DMS 273 (cell line): ENCODE results near the gene MEF2B.
A peak's percentile ranks its signal among the peaks of the same experiment; 100 is the strongest.
"Not testable (repeated sequence)": the region's sequence is repeated elsewhere in the genome, so short reads cannot be mapped to it uniquely, and the experiment has no call there.

ENCODE experiments used
- DNase-seq: peaks from one replicate; lab custom pipeline; 2025; ENCODE audit not compliant: unreplicated experiment; lab: John Stamatoyannopoulos, UW

Gene MEF2B

GRCh38 chr19:19193926-19194325, 23.9 kb upstream of the MEF2B start:
- DNase-seq, result no peak

GRCh38 chr19:19192910-19193423, 22.9 kb upstream of the MEF2B start:
- DNase-seq, result no peak

- peak; percentile 100 for DNase-seq
Measured at GRCh38 chr19:19192078-19192882, 22.2 kb upstream of the MEF2B start, which contains the start of the genes BORCS8 and RFXANK. Gene BORCS8, minus strand, starts transcription at chr19:19192152. Its CDS starts 35 bp downstream, at chr19:19192117. Gene RFXANK, plus strand, starts transcription at chr19:19192258. Its CDS starts 1,689 bp downstream, at chr19:19193947.

- DNase-seq, result no peak
Measured at GRCh38 chr19:19191768-19192077, 21.7 kb upstream of the MEF2B start.

GRCh38 chr19:19186742-19187141, 16.7 kb upstream of the MEF2B start:
- no peak for DNase-seq

GRCh38 chr19:19185853-19186740, 16.0 kb upstream of the MEF2B start:
- peak; percentile 83 for DNase-seq

- no peak for DNase-seq
Measured at GRCh38 chr19:19181488-19181998, 11.5 kb upstream of the MEF2B start.

- DNase-seq, result no peak
Measured at GRCh38 chr19:19179548-19180441, 9.7 kb upstream of the MEF2B start.

GRCh38 chr19:19176950-19177349, 6.9 kb upstream of the MEF2B start:
- DNase-seq, result no peak

GRCh38 chr19:19173243-19173642, 3.2 kb upstream of the MEF2B start:
- not testable (repeated sequence) for DNase-seq

GRCh38 chr19:19171821-19172532, 1.9 kb upstream of the MEF2B start:
- peak; percentile 73 for DNase-seq

- peak; percentile 59 for DNase-seq
Measured at GRCh38 chr19:19170873-19171672, 1.0 kb upstream of the MEF2B start.

- DNase-seq, result no peak
Measured at GRCh38 chr19:19169236-19170052, 619 bp downstream of the MEF2B start.

- DNase-seq, result no peak
Measured at GRCh38 chr19:19167612-19168011, 2.5 kb downstream of the MEF2B start.

- no peak for DNase-seq
Measured at GRCh38 chr19:19165396-19165795, 4.7 kb downstream of the MEF2B start.

- no peak for DNase-seq
Measured at GRCh38 chr19:19162495-19162894, 7.6 kb downstream of the MEF2B start.

- no peak for DNase-seq
Measured at GRCh38 chr19:19160461-19161035, 9.5 kb downstream of the MEF2B start.

GRCh38 chr19:19159534-19159933, 10.5 kb downstream of the MEF2B start:
- no peak for DNase-seq
